Activated B cell treated with CpG ODN at 0.5 μM for 24 hours (primary cell): Measurements from ENCODE around the gene PKHD1. TPM values are rescaled to one million over a fixed set of nuclear protein-coding genes. Genes with fewer than 3 reads are reported as not detected.

ENCODE experiments used
- ATAC-seq: fragments of 200-7000 bp; cut with Tn5 transposase; one replicate; pipeline ENCODE4 v1.10.0; 2021; ENCODE audit warnings: low read depth, mild to moderate bottlenecking, moderate library complexity
- CTCF ChIA-PET: fragments of 350-600 bp; sonication (Branson Sonifier 250); formaldehyde crosslinking; loops from one replicate; lab custom pipeline; 2021; ENCODE audit warnings: antibody characterized with exemption; lab: Charles Lee
- POLR2A ChIA-PET: fragments of 350-600 bp; sonication (Branson Sonifier 250); formaldehyde crosslinking; loops from one replicate; lab custom pipeline; 2021; ENCODE audit warnings: antibody characterized with exemption; lab: Charles Lee
- DNase-seq: peaks from one replicate; pipeline ENCODE4 v3.0.0; 2022
- H3K27ac Mint-ChIP-seq: one replicate; pipeline ENCODE4 v1.8.0; 2020; ENCODE audit warnings: mixed read lengths
- H3K27me3 Mint-ChIP-seq: one replicate; pipeline ENCODE4 v1.8.0; 2021; ENCODE audit warnings: mixed read lengths
- H3K36me3 Mint-ChIP-seq: one replicate; pipeline ENCODE4 v1.8.0; 2021; ENCODE audit warnings: low read depth, mixed read lengths
- H3K4me1 Mint-ChIP-seq: one replicate; pipeline ENCODE4 v1.8.0; 2021; ENCODE audit warnings: mixed read lengths
- H3K4me3 Mint-ChIP-seq: one replicate; pipeline ENCODE4 v1.8.0; 2020; ENCODE audit warnings: mild to moderate bottlenecking, mixed read lengths
- H3K9me3 Mint-ChIP-seq: one replicate; pipeline ENCODE4 v1.8.0; 2020; ENCODE audit warnings: mixed read lengths
- CTCF ChIP-seq: fragments of 200-600 bp; IDR thresholded peaks from one replicate; pipeline ENCODE4 v1.8.0; 2022; ENCODE audit warnings: antibody characterized with exemption, mild to moderate bottlenecking
- intact Hi-C: fragments of 100-400 bp; cut with micrococcal nuclease; formaldehyde crosslinking; loops from one replicate; pipeline ENCODE4 v1.15.1; 2024
- total RNA-seq: library from RNA; stranded (reverse); gene quantifications from 2 replicates; pipeline ENCODE4 v1.2.3, GENCODE V29; 2022

Gene PKHD1
- total RNA-seq, 1 donor from 2014 or later: not detected

GRCh38 chr6:51675922-51676275 is 411.5 kb downstream of the PKHD1 start:
- no peak for TF ChIP-seq CTCF
- H3K4me3 Mint-ChIP-seq: no peak overlapping the region

GRCh38 chr6:51675020-51675921 is 412.1 kb downstream of the PKHD1 start:
- H3K36me3 Mint-ChIP-seq: no peaks in the 10 kb centered on the region
- intact Hi-C loops: no loop called here
- ChIA-PET CTCF (no interaction called here), POLR2A (no interaction called here)
- peaks cover 2% of the 10 kb centered on the region for H3K9me3 Mint-ChIP-seq
- TF ChIP-seq CTCF: no peak
- no peak overlapping the region for H3K27ac Mint-ChIP-seq
- DNase-seq (no peak), ATAC-seq (no peak)
- no peak overlapping the region for H3K4me3 Mint-ChIP-seq
- H3K4me1 Mint-ChIP-seq: no peaks in the 10 kb centered on the region
- H3K27me3 Mint-ChIP-seq: peaks cover 5% of the 10 kb centered on the region

More at GRCh38 chr6:51675922-51676275, 411.5 kb downstream of the PKHD1 start:
- POLR2A ChIA-PET: no interaction called here
- no peak overlapping the region for H3K27ac Mint-ChIP-seq
- H3K36me3 Mint-ChIP-seq: no peaks in the 10 kb centered on the region
- intact Hi-C loops: no loop called here
- ATAC-seq (no peak), DNase-seq (no peak)
- peaks cover 2% of the 10 kb centered on the region for H3K9me3 Mint-ChIP-seq
- H3K27me3 Mint-ChIP-seq: peaks cover 5% of the 10 kb centered on the region
- CTCF ChIA-PET: no interaction called here
- H3K4me1 Mint-ChIP-seq: no peaks in the 10 kb centered on the region

- TF ChIP-seq CTCF: no peak
- Mint-ChIP-seq H3K27me3 (no peaks in the 10 kb centered on the region), H3K4me3 (no peak overlapping the region), H3K27ac (no peak overlapping the region), H3K36me3 (no peaks in the 10 kb centered on the region), H3K9me3 (no peaks in the 10 kb centered on the region), H3K4me1 (no peaks in the 10 kb centered on the region)
- ChIA-PET POLR2A (no interaction called here), CTCF (no interaction called here)
- ATAC-seq: no peak
- no peak for DNase-seq
- intact Hi-C loops: no loop called here
These were observed 423.9 kb downstream of the PKHD1 start for GRCh38 chr6:51663525-51663924.

- Mint-ChIP-seq H3K27ac (no peak overlapping the region), H3K27me3 (no peaks in the 10 kb centered on the region), H3K9me3 (no peaks in the 10 kb centered on the region), H3K36me3 (no peaks in the 10 kb centered on the region), H3K4me1 (no peaks in the 10 kb centered on the region), H3K4me3 (no peak overlapping the region)
- TF ChIP-seq CTCF: no peak
- CTCF ChIA-PET: no interaction called here
- no peak for DNase-seq
- ATAC-seq: no peak
- POLR2A ChIA-PET: no interaction called here
- intact Hi-C loops: no loop called here
These were observed 426.6 kb downstream of the PKHD1 start for GRCh38 chr6:51660767-51661166.

- Mint-ChIP-seq H3K27ac (no peak overlapping the region), H3K27me3 (no peaks in the 10 kb centered on the region), H3K9me3 (no peaks in the 10 kb centered on the region), H3K36me3 (no peaks in the 10 kb centered on the region), H3K4me1 (no peaks in the 10 kb centered on the region), H3K4me3 (no peak overlapping the region)
- ATAC-seq (no peak), DNase-seq (no peak)
- intact Hi-C loops: no loop called here
- no peak for TF ChIP-seq CTCF
- CTCF ChIA-PET: no interaction called here
- POLR2A ChIA-PET: no interaction called here
These were observed 429.9 kb downstream of the PKHD1 start for GRCh38 chr6:51657491-51657890.
